ENCODE measurements around the gene ARHGAP29. TPM values are rescaled to one million over a fixed set of nuclear protein-coding genes. Genes with fewer than 3 reads are reported as not detected.

Gene ARHGAP29
- total RNA-seq, 1 experiment from 2014 or later: 46.7 TPM

GRCh38 chr1:94228640-94229375 lies 8.6 kb downstream of the ARHGAP29 start:
- no peak for DNase-seq (ENCODE audit: unreplicated experiment)
- no peak for TF ChIP-seq CTCF (IDR thresholded peaks at IDR 0.05; ENCODE audit: unreplicated experiment)
- no peaks in the 10 kb centered on the region for H3K27me3 Mint-ChIP-seq (ENCODE audit: insufficient read depth, unreplicated experiment)
- H3K27ac Mint-ChIP-seq (ENCODE audit: low read depth, unreplicated experiment): peak overlapping the region; percentile 49
- H3K4me3 Mint-ChIP-seq (ENCODE audit: unreplicated experiment): peak overlapping the region; percentile 47
- H3K4me1 Mint-ChIP-seq (ENCODE audit: insufficient read depth, unreplicated experiment): peaks cover 48% of the 10 kb centered on the region
- H3K9me3 Mint-ChIP-seq (ENCODE audit: unreplicated experiment): no peaks in the 10 kb centered on the region
- CTCF ChIA-PET: interaction anchor here (0.6 to 1.5 kb wide), 7 partner anchors 107 to 574 kb away, joined by 3 to 8 read pairs (median 3); no protein-coding TSS in a partner anchor
- intact Hi-C loops (cut with micrococcal nuclease): no loop called here
- no TSS peak for BruUV-seq (replicated peaks)
- no peaks in the 10 kb centered on the region for H3K36me3 Mint-ChIP-seq (ENCODE audit: insufficient read depth, unreplicated experiment)
- POLR2A ChIA-PET: interaction anchor here (0.7 to 7.5 kb wide), 10 partner anchors 9 to 192 kb away, joined by 3 to 106 read pairs (median 4); partner anchors contain the start of gene ARHGAP29

GRCh38 chr1:94227624-94228023 lies 9.8 kb downstream of the ARHGAP29 start:
- no peak overlapping the region for H3K4me3 Mint-ChIP-seq (ENCODE audit: unreplicated experiment)
- H3K36me3 Mint-ChIP-seq (ENCODE audit: insufficient read depth, unreplicated experiment): no peaks in the 10 kb centered on the region
- no peaks in the 10 kb centered on the region for H3K9me3 Mint-ChIP-seq (ENCODE audit: unreplicated experiment)
- no peak for TF ChIP-seq CTCF (IDR thresholded peaks at IDR 0.05; ENCODE audit: unreplicated experiment)
- intact Hi-C loops (cut with micrococcal nuclease): no loop called here
- POLR2A ChIA-PET: interaction anchor here (0.8 to 7.5 kb wide), 8 partner anchors 10 to 123 kb away, joined by 3 to 106 read pairs (median 6); partner anchors contain the start of gene ARHGAP29
- CTCF ChIA-PET: interaction anchor here (0.6 to 2.9 kb wide), 6 partner anchors 10 to 1932 kb away, joined by 3 to 11 read pairs (median 4); partner anchors contain the start of gene ARHGAP29
- no peak for DNase-seq (ENCODE audit: unreplicated experiment)
- peaks cover 39% of the 10 kb centered on the region for H3K4me1 Mint-ChIP-seq (ENCODE audit: insufficient read depth, unreplicated experiment)
- H3K27me3 Mint-ChIP-seq (ENCODE audit: insufficient read depth, unreplicated experiment): no peaks in the 10 kb centered on the region
- BruUV-seq (replicated peaks): no TSS peak
- H3K27ac Mint-ChIP-seq (ENCODE audit: low read depth, unreplicated experiment): peak overlapping the region; percentile 49

- no peak overlapping the region for H3K4me3 Mint-ChIP-seq (ENCODE audit: unreplicated experiment)
Measured at GRCh38 chr1:94225845-94226244, 11.5 kb downstream of the ARHGAP29 start.

More at GRCh38 chr1:94225845-94226244, 11.5 kb downstream of the ARHGAP29 start:
- H3K27me3 Mint-ChIP-seq (ENCODE audit: insufficient read depth, unreplicated experiment): no peaks in the 10 kb centered on the region
- no peak for DNase-seq (ENCODE audit: unreplicated experiment)
- no peak overlapping the region for H3K27ac Mint-ChIP-seq (ENCODE audit: low read depth, unreplicated experiment)
- ChIA-PET POLR2A (interaction anchor here (0.9 to 7.5 kb wide), 6 partner anchors 8 to 110 kb away, joined by 3 to 106 read pairs (median 16); partner anchors contain the start of gene ARHGAP29), CTCF (interaction anchor here (1.2 to 2.9 kb wide), 5 partner anchors 10 to 180 kb away, joined by 4 to 11 read pairs (median 9); partner anchors contain the start of gene ARHGAP29)
- intact Hi-C loops (cut with micrococcal nuclease): no loop called here
- no peak for TF ChIP-seq CTCF (IDR thresholded peaks at IDR 0.05; ENCODE audit: unreplicated experiment)
- no TSS peak for BruUV-seq (replicated peaks)
- H3K4me1 Mint-ChIP-seq (ENCODE audit: insufficient read depth, unreplicated experiment): peaks cover 26% of the 10 kb centered on the region
- H3K9me3 Mint-ChIP-seq (ENCODE audit: unreplicated experiment): no peaks in the 10 kb centered on the region
- peaks cover 6% of the 10 kb centered on the region for H3K36me3 Mint-ChIP-seq (ENCODE audit: insufficient read depth, unreplicated experiment)
